Panc1 (cell line): ENCODE measurements around the gene ZNF652.

Experiments used
- CTCF ChIP-seq: fragments of 450-650 bp; IDR thresholded peaks from 2 replicates; pipeline ENCODE4 v1.5.1; 2017; ENCODE audit warnings: mild to moderate bottlenecking
- POLR2AphosphoS5 ChIP-seq: IDR thresholded peaks from 2 replicates; pipeline ENCODE4 v1.6.1; 2012; ENCODE audit warnings: mild to moderate bottlenecking, low read depth, low read length, moderate library complexity
- REST ChIP-seq, 2 experiments: IDR thresholded peaks; 2 replicates each; pipeline ENCODE4 v1.6.1; 2011 to 2012; ENCODE audit warnings: low read depth in 2 of 2, control low read depth in 1 of 2, low read length in 1 of 2, mild to moderate bottlenecking in 1 of 2, moderate library complexity in 1 of 2; ENCODE audit not compliant: insufficient read depth in 1 of 2
- SIN3A ChIP-seq: IDR thresholded peaks from 2 replicates; pipeline ENCODE4 v1.6.1; 2012; ENCODE audit warnings: low read depth, mild to moderate bottlenecking, low read length, moderate library complexity, borderline replicate concordance; ENCODE audit not compliant: insufficient read depth

DNA sequence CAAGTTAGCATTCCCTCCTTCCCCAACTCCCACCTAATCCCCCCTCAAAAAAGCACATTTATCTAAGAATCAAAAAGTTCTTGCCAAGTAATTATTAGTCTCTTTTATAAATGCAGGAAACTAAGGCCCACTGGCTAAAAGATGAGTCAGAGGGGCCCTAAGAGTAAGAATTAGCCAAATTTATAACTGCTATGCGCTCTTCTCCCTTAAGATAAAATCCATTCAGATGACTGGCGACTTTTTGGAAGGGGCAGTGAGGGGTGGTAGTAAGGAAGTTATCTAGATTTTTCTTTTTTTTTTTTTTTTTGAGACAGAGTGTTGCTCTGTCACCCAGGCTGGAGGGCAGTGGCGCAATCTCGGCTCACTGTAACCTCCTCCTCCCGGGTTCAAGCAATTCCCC lies 17.1 kb downstream of the ZNF652 start:
- TF ChIP-seq SIN3A (no peak), CTCF (no peak), POLR2AphosphoS5 (no peak), REST (IDR thresholded peaks at IDR 0.05; ENCODE audit: insufficient read depth in 1 of 2, low read depth in 2 of 2, low read length in 1 of 2) (no peak)
